GM18951 (cell line): ENCODE results near the gene NT5DC1.

Experiments used
- POLR2A ChIP-seq: IDR thresholded peaks from 4 replicates; pipeline ENCODE4 v1.6.1; 2011; ENCODE audit warnings: mild to moderate bottlenecking; ENCODE audit not compliant: insufficient read length, insufficient read depth; ENCODE audit errors: extremely low read depth
- in situ Hi-C: fragments of 300-500 bp; cut with MboI; formaldehyde crosslinking; loops from one replicate; pipeline ENCODE4 v1.12.0; 2022; ENCODE audit warnings: low sequenced_read_pairs, mixed read lengths, inconsistent platforms; ENCODE audit not compliant: unreplicated experiment

The NT5DC1 gene

GRCh38 chr6:116208056-116208785, 107.6 kb downstream of the NT5DC1 start:
- TF ChIP-seq POLR2A, result no peak
- in situ Hi-C loops, result no loop called here

- no peak for TF ChIP-seq POLR2A
- in situ Hi-C loops, result no loop called here
Observed at GRCh38 chr6:116210316-116210715, 109.7 kb downstream of the NT5DC1 start.

GRCh38 chr6:116210750-116211425, 110.2 kb downstream of the NT5DC1 start:
- in situ Hi-C loops, result no loop called here
- no peak for TF ChIP-seq POLR2A

- TF ChIP-seq POLR2A, result no peak
- in situ Hi-C loops, result no loop called here
Observed at GRCh38 chr6:116214681-116215080, 114.0 kb downstream of the NT5DC1 start.

GRCh38 chr6:116215414-116215813, 114.8 kb downstream of the NT5DC1 start:
- in situ Hi-C loops, result no loop called here
- TF ChIP-seq POLR2A, result no peak

GRCh38 chr6:116217069-116217468, 116.4 kb downstream of the NT5DC1 start:
- no peak for TF ChIP-seq POLR2A
- in situ Hi-C loops, result no loop called here

GRCh38 chr6:116218172-116218633, 117.5 kb downstream of the NT5DC1 start:
- TF ChIP-seq POLR2A, result no peak
- in situ Hi-C loops, result no loop called here

- in situ Hi-C loops, result no loop called here
- no peak for TF ChIP-seq POLR2A
Observed at GRCh38 chr6:116218866-116219265, 118.2 kb downstream of the NT5DC1 start.

- no peak for TF ChIP-seq POLR2A
- in situ Hi-C loops, result no loop called here
Observed at GRCh38 chr6:116221067-116221466, 120.4 kb downstream of the NT5DC1 start.

- in situ Hi-C loops, result no loop called here
Observed at GRCh38 chr6:116221911-116222310, 121.3 kb downstream of the NT5DC1 start.

GRCh38 chr6:116223355-116223754, 122.7 kb downstream of the NT5DC1 start:
- in situ Hi-C loops, result no loop called here

More at GRCh38 chr6:116221911-116222310, 121.3 kb downstream of the NT5DC1 start:
- no peak for TF ChIP-seq POLR2A

GRCh38 chr6:116229287-116229913, 128.7 kb downstream of the NT5DC1 start:
- no peak for TF ChIP-seq POLR2A
- in situ Hi-C loops, result no loop called here

More at GRCh38 chr6:116223355-116223754, 122.7 kb downstream of the NT5DC1 start:
- TF ChIP-seq POLR2A, result no peak

- TF ChIP-seq POLR2A, result no peak
- in situ Hi-C loops, result no loop called here
Observed at GRCh38 chr6:116234689-116235088, 134.0 kb downstream of the NT5DC1 start.
